NCI-H2196 (cell line): ENCODE measurements around the gene BICD1.

ENCODE experiments used
- DNase-seq: peaks from one replicate; lab custom pipeline; 2025; ENCODE audit not compliant: unreplicated experiment; lab: John Stamatoyannopoulos, UW

The BICD1 gene

GRCh38 chr12:32102234-32102633 is 4.4 kb upstream of the BICD1 start:
- DNase-seq = no peak

- no peak for DNase-seq
Observed at GRCh38 chr12:32104572-32105355, 1.9 kb upstream of the BICD1 start.

- no peak for DNase-seq
Observed at GRCh38 chr12:32105986-32106516, 596 bp upstream of the BICD1 start.

- DNase-seq = no peak
Observed at GRCh38 chr12:32107359-32108267, 966 bp downstream of the BICD1 start.

DNA sequence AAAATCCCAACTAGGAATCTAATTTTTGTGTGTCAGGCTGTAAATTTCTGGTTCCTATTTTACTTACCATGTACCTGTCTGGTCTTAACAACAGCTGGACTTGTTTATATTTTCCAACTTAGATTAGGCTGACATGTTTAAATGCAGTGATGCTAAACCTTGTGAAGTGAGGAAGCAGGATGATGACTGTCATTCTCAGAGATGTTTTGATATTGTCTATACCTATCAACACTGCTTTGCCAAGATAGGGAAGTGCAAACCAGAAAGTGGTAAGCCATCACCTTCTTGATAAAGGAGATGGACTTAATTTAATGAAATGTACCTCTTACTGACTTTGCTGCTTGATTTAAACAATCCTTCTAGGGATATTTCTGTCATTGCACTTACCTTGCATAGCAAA is 2.1 kb downstream of the BICD1 start:
- DNase-seq = no peak

GRCh38 chr12:32110417-32110816 is 3.8 kb downstream of the BICD1 start:
- DNase-seq = no peak

- DNase-seq = no peak
Observed at GRCh38 chr12:32110942-32111341, 4.3 kb downstream of the BICD1 start.

- DNase-seq = peak; percentile 89
Observed at GRCh38 chr12:32115404-32116104, 8.9 kb downstream of the BICD1 start.

GRCh38 chr12:32116897-32117296 is 10.2 kb downstream of the BICD1 start:
- DNase-seq = no peak

DNA sequence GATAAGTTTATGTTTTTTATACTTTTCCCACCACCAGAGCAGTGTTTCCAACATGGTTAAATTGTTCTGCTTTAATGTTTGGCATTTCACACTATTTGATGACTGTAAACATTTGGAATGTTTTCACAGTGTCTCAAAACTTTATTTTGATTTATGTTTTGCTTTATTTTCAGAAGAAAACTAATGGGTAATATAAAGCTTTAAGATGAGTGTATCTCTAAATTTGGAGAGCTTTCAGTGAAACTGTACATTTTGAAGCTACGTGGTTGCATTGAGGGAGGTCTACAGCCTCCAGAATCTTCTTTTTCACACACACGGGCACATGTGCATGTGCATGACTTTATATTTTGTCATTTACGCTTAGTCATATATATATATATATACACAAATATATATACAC is 10.7 kb downstream of the BICD1 start:
- DNase-seq = no peak

- no peak for DNase-seq
Observed at GRCh38 chr12:32118806-32119205, 12.2 kb downstream of the BICD1 start.

DNA sequence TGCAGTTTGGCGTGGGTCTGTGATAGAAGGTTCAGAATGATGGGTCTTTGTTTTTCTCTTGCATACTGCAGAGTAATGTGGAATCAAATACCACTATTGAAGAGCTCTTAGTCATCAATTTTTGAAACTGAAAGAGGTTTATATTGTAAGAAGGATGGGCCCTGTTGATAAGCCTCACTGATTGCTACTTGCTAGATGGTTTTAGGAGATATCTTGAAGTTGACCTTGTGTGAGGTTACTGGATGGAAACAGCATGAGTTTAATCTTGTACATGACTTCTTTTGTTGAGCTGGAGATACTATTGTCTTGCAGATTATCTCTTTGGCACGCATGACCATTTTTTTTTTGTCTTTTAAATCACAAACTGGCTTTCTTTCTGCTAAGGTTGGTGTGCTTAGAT is 13.8 kb downstream of the BICD1 start:
- no peak for DNase-seq

DNA sequence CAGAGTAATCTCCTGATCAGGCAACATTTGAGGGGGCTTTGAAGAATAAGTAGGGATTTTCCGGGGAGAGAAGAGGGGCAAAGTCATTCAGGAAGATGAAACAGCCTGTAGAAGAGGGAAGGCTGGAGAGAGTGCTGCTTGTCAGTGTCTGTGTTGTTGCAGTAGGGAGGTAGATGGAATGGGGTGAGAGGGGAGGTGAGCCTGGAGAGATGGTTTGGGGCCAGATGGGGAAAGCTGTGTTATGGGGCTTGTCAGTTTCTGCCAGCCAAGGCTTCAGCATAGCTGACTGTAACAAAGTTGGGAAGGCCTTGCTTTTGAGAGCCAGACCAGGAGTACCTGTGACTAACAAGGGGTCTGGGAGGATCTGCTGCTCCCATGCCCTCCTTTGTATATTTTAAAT is 18.0 kb downstream of the BICD1 start:
- no peak for DNase-seq

GRCh38 chr12:32125455-32126084 is 18.9 kb downstream of the BICD1 start:
- no peak for DNase-seq

- no peak for DNase-seq
Observed at GRCh38 chr12:32126720-32127119, 20.1 kb downstream of the BICD1 start.

- no peak for DNase-seq
Observed at GRCh38 chr12:32131666-32132065, 25.0 kb downstream of the BICD1 start.

GRCh38 chr12:32134101-32134888 is 27.6 kb downstream of the BICD1 start:
- DNase-seq = peak; percentile 8

- no peak for DNase-seq
Observed at GRCh38 chr12:32135967-32136366, 29.3 kb downstream of the BICD1 start.

DNA sequence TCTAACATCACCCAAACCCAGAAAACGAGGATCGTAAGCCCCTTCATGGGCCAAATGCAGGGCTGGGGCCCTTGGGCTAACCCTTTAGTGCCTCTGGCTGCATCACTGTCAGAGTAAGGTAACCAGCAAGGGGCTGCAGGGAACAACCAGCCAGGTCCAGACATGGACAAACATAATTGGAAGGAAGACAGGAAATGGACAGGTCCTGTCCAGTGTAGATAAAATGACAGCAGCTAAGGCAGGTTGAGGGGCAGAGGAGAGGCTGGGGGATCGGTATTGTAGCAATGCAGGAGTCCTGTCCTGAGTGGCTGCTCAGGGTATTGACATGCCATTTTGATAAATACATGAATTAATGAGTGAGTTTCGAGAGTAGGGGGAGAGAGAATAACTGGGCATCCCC is 29.8 kb downstream of the BICD1 start:
- no peak for DNase-seq

DNA sequence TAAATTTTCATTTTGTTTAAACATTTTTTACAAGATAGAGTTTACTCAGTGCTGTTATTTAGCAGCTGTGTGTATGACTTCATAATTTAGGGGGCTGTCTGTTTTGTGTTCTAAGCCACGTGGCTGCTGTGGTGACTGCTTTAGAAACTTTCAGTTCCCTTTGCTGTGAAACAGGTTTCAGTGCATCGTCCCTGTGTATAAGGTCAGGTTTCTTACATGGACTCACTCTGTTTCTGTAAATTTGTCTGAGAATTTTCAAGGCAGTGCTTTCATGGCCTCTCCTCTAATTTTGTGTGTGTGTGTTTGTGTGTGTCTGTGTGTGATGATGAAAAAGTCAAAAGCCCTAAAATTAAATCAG is 32.4 kb downstream of the BICD1 start:
- DNase-seq = no peak
